ENCODE measurements around the gene MTUS2.

MTUS2 gene

GRCh38 chr13:29491248-29491647, 671.1 kb downstream of the MTUS2 start:
- no peak for DNase-seq

GRCh38 chr13:29493796-29494195, 673.7 kb downstream of the MTUS2 start:
- DNase-seq, result no peak

GRCh38 chr13:29494520-29494919, 674.4 kb downstream of the MTUS2 start:
- DNase-seq, result no peak

- no peak for DNase-seq
These were observed 676.1 kb downstream of the MTUS2 start for GRCh38 chr13:29496241-29496712.

- DNase-seq, result no peak
These were observed 677.1 kb downstream of the MTUS2 start for GRCh38 chr13:29497137-29497654.

- no peak for DNase-seq
These were observed 678.4 kb downstream of the MTUS2 start for GRCh38 chr13:29498426-29499040.

GRCh38 chr13:29499506-29500165, 679.5 kb downstream of the MTUS2 start:
- DNase-seq, result no peak

- no peak for DNase-seq
These were observed 680.2 kb downstream of the MTUS2 start for GRCh38 chr13:29500386-29500785.

- DNase-seq, result no peak
These were observed 681.5 kb downstream of the MTUS2 start for GRCh38 chr13:29501674-29502073.

- no peak for DNase-seq
These were observed 682.4 kb downstream of the MTUS2 start for GRCh38 chr13:29502391-29503008.

GRCh38 chr13:29503041-29503837, 683.1 kb downstream of the MTUS2 start:
- DNase-seq, result no peak

- no peak for DNase-seq
These were observed 684.6 kb downstream of the MTUS2 start for GRCh38 chr13:29504691-29505090.

- no peak for DNase-seq
These were observed 685.4 kb downstream of the MTUS2 start for GRCh38 chr13:29505511-29505910.

GRCh38 chr13:29505950-29506349, 685.8 kb downstream of the MTUS2 start:
- DNase-seq, result no peak

- no peak for DNase-seq
These were observed 687.2 kb downstream of the MTUS2 start for GRCh38 chr13:29507356-29507755.

GRCh38 chr13:29508130-29508875, 688.2 kb downstream of the MTUS2 start:
- DNase-seq, result peak; percentile 80

- no peak for DNase-seq
These were observed 688.7 kb downstream of the MTUS2 start for GRCh38 chr13:29508876-29509252.

- DNase-seq, result peak; percentile 45
These were observed 690.0 kb downstream of the MTUS2 start for GRCh38 chr13:29509999-29510589.

- DNase-seq, result no peak
These were observed 690.5 kb downstream of the MTUS2 start for GRCh38 chr13:29510651-29511084.

GRCh38 chr13:29511106-29511796, 691.1 kb downstream of the MTUS2 start:
- no peak for DNase-seq

GRCh38 chr13:29511980-29512379, 691.8 kb downstream of the MTUS2 start:
- no peak for DNase-seq
